ENCODE results near the gene ADARB1.

Gene ADARB1

DNA sequence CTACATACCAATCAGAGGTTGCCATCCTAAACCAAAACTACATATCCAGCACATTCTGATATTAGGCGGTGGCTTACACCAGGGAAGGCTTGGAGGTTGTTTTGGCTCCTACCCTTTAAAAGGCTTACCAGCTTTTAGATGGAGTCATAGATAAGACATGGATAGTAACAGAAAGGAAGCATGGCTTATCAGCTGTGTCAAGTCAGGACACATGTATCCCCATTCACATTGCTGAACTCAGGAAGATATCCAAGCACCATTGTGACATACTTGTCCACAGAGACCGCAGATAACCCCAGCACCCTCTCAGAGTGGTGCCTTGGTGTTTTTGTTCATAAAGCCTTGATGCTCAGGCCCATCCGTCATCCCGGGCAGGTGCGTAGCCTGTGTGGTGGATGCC, 39.7 kb downstream of the ADARB1 start:
- TF ChIP-seq, protein P1, sequence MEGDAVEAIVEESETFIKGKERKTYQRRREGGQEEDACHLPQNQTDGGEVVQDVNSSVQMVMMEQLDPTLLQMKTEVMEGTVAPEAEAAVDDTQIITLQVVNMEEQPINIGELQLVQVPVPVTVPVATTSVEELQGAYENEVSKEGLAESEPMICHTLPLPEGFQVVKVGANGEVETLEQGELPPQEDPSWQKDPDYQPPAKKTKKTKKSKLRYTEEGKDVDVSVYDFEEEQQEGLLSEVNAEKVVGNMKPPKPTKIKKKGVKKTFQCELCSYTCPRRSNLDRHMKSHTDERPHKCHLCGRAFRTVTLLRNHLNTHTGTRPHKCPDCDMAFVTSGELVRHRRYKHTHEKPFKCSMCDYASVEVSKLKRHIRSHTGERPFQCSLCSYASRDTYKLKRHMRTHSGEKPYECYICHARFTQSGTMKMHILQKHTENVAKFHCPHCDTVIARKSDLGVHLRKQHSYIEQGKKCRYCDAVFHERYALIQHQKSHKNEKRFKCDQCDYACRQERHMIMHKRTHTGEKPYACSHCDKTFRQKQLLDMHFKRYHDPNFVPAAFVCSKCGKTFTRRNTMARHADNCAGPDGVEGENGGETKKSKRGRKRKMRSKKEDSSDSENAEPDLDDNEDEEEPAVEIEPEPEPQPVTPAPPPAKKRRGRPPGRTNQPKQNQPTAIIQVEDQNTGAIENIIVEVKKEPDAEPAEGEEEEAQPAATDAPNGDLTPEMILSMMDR (IDR thresholded peaks at IDR 0.05; ENCODE audit: low read length): no peak
- TF ChIP-seq EZH2 (IDR thresholded peaks at IDR 0.05; ENCODE audit: borderline replicate concordance, low read length): no peak
- no peak overlapping the region for H2AFZ ChIP-seq (ENCODE audit: low read length)
- H3K79me2 ChIP-seq (ENCODE audit: insufficient read depth, low read length): no peaks in the 10 kb centered on the region
- H3K27me3 ChIP-seq (ENCODE audit: insufficient read depth, low read length): peaks cover 6% of the 10 kb centered on the region; the same call in 1 of the 2 replicates
- H3K9me3 ChIP-seq (ENCODE audit: low read length): no peaks in the 10 kb centered on the region
- no peak overlapping the region for H3K27ac ChIP-seq (ENCODE audit: low read depth, low read length, poor library complexity, severe bottlenecking)
- no peaks in the 10 kb centered on the region for H4K20me1 ChIP-seq (ENCODE audit: insufficient read depth, low read length)
- no peak overlapping the region for H3K4me3 ChIP-seq (ENCODE audit: low read depth, low read length, poor library complexity, severe bottlenecking)
- no peak overlapping the region for H3K9ac ChIP-seq (ENCODE audit: low read length)
- no peak overlapping the region for H3K4me2 ChIP-seq (ENCODE audit: low read length)
- H3K9me2 ChIP-seq (ENCODE audit: low read depth, low read length): no peaks in the 10 kb centered on the region
- no peaks in the 10 kb centered on the region for H3K36me3 ChIP-seq (ENCODE audit: insufficient read depth, low read length)
- peaks cover 29% of the 10 kb centered on the region for H3K4me1 ChIP-seq (ENCODE audit: insufficient read depth, low read length, severe bottlenecking)
- H3F3A ChIP-seq (ENCODE audit: insufficient read depth, low read length): peaks cover 11% of the 10 kb centered on the region

DNA sequence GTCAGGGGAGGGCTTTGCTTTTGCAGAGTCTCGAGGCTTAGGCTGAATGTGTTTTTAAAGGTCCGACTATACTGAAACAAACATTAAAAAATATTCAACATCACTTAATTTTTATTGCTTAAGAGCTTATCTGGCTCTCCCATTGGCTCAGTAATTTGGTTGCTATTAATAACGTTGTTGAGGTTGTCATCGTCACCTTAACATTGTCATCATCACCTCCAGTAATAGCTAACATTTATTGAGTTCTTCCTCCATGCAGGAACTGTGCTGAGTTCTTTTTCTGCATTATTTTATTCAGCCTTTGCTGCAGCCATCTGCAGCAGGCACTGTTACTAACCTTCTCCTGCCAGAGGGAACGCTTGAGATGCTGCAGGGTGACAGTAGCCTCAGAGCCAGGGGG, 40.1 kb downstream of the ADARB1 start:
- Histone ChIP-seq H3K27ac (ENCODE audit: low read depth, low read length, poor library complexity, severe bottlenecking) (no peak overlapping the region), H3K36me3 (ENCODE audit: insufficient read depth, low read length) (no peaks in the 10 kb centered on the region), H3F3A (ENCODE audit: insufficient read depth, low read length) (peaks cover 9% of the 10 kb centered on the region), H3K9me3 (ENCODE audit: low read length) (no peaks in the 10 kb centered on the region), H3K4me1 (ENCODE audit: insufficient read depth, low read length, severe bottlenecking) (peaks cover 26% of the 10 kb centered on the region), H2AFZ (ENCODE audit: low read length) (no peak overlapping the region), H3K9ac (ENCODE audit: low read length) (no peak overlapping the region), H4K20me1 (ENCODE audit: insufficient read depth, low read length) (no peaks in the 10 kb centered on the region), H3K4me3 (ENCODE audit: low read depth, low read length, poor library complexity, severe bottlenecking) (no peak overlapping the region), H3K27me3 (ENCODE audit: insufficient read depth, low read length) (peaks cover 6% of the 10 kb centered on the region; the same call in 1 of the 2 replicates), H3K4me2 (ENCODE audit: low read length) (no peak overlapping the region), H3K79me2 (ENCODE audit: insufficient read depth, low read length) (no peaks in the 10 kb centered on the region), H3K9me2 (ENCODE audit: low read depth, low read length) (no peaks in the 10 kb centered on the region)
- TF ChIP-seq, protein P1 (IDR thresholded peaks at IDR 0.05; ENCODE audit: low read length): no peak
- TF ChIP-seq EZH2 (IDR thresholded peaks at IDR 0.05; ENCODE audit: borderline replicate concordance, low read length): no peak

DNA sequence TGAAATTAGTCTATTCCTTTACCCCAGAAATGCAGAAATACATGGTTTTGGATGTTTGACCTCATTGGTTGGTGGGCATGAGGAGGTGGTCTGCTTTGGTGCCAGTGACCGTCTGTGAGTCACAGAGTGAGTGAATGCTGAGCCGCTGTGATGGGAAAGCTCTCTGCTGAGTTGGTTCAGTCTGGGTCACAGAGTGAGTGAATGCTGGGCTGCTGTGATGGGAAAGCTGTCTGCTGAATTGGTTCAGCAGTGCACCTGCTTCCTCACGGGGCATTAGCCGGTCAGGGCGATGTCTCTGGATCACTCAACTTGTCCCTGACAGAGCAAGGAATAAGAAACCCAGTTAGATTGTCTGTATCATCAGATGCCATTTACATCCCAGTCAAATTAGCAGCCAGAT, 40.8 kb downstream of the ADARB1 start:
- no peak overlapping the region for H3K4me2 ChIP-seq (ENCODE audit: low read length)
- peaks cover 19% of the 10 kb centered on the region for H3K4me1 ChIP-seq (ENCODE audit: insufficient read depth, low read length, severe bottlenecking)
- peaks cover 3% of the 10 kb centered on the region; the same call in 1 of the 2 replicates for H3F3A ChIP-seq (ENCODE audit: insufficient read depth, low read length)

More for the DNA sequence above, 40.8 kb downstream of the ADARB1 start:
- Histone ChIP-seq H3K9me2 (ENCODE audit: low read depth, low read length) (no peaks in the 10 kb centered on the region), H3K79me2 (ENCODE audit: insufficient read depth, low read length) (no peaks in the 10 kb centered on the region), H3K4me3 (ENCODE audit: low read depth, low read length, poor library complexity, severe bottlenecking) (no peak overlapping the region), H4K20me1 (ENCODE audit: insufficient read depth, low read length) (no peaks in the 10 kb centered on the region), H3K36me3 (ENCODE audit: insufficient read depth, low read length) (no peaks in the 10 kb centered on the region), H3K27me3 (ENCODE audit: insufficient read depth, low read length) (peaks cover 6% of the 10 kb centered on the region; the same call in 1 of the 2 replicates), H3K9me3 (ENCODE audit: low read length) (no peaks in the 10 kb centered on the region), H2AFZ (ENCODE audit: low read length) (no peak overlapping the region), H3K27ac (ENCODE audit: low read depth, low read length, poor library complexity, severe bottlenecking) (no peak overlapping the region), H3K9ac (ENCODE audit: low read length) (no peak overlapping the region)
- TF ChIP-seq, protein P1 (IDR thresholded peaks at IDR 0.05; ENCODE audit: low read length): no peak
- no peak for TF ChIP-seq EZH2 (IDR thresholded peaks at IDR 0.05; ENCODE audit: borderline replicate concordance, low read length)

Measured in OCI-LY1 (cell line).